ENCODE results near the gene ZNF407.

The ZNF407 gene

DNA sequence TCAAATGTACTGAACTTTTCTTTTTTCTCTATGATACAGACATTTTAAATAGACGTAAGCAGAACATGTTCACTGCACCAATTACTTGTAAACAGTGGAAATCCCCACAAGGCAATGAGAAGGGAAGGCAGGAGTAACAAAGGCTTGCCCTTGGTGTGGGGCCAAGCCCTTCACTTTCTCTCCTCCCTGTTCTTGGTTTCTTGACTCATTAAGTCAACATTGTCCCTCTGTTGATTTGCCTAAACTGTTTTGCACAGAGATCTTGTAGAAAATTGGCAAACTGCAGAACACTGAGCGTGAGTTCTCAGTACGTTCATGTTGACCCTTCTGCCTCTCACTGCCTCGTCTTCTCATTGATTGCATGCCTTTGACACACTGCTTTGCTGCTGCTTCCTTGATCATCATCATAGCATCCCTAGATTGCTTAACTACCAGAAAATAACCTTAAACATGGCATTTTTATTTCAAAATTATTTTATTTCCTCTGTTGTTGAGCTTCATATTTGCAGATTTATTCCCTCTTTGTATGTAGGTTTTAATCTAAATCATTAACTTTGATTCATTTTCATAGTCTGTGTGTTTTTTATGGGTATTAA, 353.6 kb downstream of the ZNF407 start:
- H3K27ac ChIP-seq = no peak overlapping the region
- TF ChIP-seq, protein P1, sequence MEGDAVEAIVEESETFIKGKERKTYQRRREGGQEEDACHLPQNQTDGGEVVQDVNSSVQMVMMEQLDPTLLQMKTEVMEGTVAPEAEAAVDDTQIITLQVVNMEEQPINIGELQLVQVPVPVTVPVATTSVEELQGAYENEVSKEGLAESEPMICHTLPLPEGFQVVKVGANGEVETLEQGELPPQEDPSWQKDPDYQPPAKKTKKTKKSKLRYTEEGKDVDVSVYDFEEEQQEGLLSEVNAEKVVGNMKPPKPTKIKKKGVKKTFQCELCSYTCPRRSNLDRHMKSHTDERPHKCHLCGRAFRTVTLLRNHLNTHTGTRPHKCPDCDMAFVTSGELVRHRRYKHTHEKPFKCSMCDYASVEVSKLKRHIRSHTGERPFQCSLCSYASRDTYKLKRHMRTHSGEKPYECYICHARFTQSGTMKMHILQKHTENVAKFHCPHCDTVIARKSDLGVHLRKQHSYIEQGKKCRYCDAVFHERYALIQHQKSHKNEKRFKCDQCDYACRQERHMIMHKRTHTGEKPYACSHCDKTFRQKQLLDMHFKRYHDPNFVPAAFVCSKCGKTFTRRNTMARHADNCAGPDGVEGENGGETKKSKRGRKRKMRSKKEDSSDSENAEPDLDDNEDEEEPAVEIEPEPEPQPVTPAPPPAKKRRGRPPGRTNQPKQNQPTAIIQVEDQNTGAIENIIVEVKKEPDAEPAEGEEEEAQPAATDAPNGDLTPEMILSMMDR (conservative IDR thresholded peaks at IDR 0.05) = no peak

DNA sequence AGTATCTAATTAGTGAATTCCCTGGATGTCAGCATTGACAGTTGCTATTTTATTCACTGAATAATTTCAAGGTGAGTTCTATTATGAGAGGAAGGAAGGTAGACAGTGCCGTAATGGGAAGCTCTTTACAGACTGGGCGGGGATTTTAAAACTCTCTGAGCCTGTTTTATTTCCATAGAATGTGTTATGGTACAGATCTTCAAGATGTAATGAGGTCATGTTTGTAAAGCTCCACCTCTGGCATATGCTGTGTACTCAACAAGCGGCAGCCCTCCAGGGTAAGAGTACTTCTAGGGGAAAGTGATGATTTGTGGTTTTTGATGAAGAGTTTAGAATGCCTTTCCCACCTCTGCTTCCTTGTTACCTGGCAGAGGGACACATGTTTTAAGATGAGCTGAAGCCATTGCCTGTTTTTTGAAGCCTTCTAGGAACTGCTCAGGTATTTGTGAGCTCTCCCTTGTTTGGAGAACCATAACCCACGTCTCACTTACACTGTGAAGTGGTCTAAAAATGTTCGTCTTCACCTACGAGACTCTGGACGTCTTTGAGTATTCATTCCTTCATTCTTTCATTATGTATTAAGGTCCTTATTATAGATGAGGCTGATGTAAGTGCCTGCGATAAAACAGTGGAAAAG, 360.0 kb downstream of the ZNF407 start:
- no peak overlapping the region for H3K27ac ChIP-seq
- TF ChIP-seq, protein P1 (conservative IDR thresholded peaks at IDR 0.05) = no peak

DNA sequence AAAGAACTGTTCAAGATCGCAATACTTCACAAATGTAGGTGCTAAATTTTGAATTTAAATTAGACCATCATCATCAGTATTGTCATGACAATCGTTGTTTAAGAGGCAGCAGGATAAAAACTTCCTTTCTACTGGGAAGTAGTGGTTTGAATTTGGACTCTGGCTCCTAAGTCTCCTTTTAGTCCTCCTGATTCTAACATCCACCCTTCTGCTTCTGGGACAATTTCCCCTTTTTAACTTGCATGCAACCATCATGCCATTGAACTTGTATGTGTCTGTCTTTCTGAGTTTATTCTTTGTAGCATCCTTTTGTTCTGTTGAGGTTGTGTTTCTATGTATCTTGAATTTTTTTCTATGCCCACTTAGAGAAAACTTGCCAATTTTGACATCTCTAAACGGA, 361.5 kb downstream of the ZNF407 start:
- TF ChIP-seq, protein P1 (conservative IDR thresholded peaks at IDR 0.05) = no peak
- no peak overlapping the region for H3K27ac ChIP-seq

DNA sequence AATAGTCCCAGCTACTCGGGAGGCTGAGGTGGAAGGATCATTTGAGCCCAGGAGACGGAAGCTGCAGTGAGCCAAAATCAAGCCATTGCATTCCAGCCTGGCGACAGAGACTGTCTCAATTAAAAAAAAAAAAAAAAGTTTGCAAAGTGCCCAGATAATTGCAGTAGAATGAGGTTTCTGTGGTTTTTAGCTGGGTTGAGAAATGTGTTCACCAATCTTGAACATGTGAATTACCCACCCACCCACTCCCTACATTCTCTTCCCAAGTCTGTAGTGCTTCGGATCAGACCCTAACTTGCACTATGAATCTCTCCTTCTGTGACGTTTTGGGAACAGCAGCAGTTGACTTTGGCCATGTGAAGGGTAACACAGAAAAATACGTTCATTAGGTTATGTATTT, 363.9 kb downstream of the ZNF407 start:
- no peak overlapping the region for H3K27ac ChIP-seq
- TF ChIP-seq, protein P1 (conservative IDR thresholded peaks at IDR 0.05) = no peak

DNA sequence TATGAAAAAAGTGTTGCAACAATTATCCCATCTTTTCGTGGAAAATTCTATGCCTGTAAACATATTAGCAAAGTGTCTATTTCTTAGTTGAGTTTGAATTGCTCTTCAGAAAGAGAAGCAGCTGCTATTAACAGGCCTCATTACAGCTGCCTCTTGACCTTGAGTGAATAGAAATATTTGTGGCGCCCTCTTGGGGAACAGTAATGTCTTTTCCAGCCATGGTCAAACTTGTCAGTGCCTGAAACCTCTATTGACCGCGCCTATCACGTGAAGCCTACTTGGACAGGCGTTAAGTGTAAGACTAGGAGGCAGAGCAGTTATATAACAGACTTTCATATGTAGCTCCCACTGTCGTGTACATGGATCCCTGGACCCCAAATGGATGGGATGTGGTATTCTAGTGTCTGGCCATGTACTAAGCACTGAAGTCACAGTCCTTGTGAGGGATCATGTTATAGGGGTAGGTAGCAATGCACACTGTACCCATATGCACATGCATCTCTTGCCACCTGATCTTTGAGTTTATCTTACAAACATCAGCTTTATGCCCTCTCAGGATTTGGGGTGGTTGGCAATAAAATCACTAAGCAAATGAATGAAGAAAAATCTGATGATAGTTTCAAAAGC, 366.3 kb downstream of the ZNF407 start:
- no peak overlapping the region for H3K27ac ChIP-seq
- TF ChIP-seq, protein P1 (conservative IDR thresholded peaks at IDR 0.05) = peak; percentile 59

DNA sequence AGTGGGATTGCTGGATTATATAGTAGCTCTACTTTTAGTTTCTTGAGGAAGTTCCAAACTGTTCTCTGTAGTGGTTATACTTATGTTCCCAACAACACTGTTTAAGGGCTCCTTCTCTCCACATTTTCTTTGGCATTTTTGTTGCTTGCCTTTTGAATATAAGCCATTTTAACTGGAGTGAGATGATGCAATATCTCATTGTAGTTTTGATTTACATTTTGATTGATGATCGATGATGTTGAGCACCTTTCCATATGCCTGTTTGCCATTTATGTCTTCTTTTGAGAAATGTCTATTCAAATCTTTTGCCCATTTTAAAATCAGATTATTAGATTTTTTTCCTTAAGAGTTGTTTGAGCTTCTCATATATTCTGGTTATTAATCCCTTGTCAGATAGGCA, 368.0 kb downstream of the ZNF407 start:
- H3K27ac ChIP-seq = no peak overlapping the region
- TF ChIP-seq, protein P1 (conservative IDR thresholded peaks at IDR 0.05) = no peak

DNA sequence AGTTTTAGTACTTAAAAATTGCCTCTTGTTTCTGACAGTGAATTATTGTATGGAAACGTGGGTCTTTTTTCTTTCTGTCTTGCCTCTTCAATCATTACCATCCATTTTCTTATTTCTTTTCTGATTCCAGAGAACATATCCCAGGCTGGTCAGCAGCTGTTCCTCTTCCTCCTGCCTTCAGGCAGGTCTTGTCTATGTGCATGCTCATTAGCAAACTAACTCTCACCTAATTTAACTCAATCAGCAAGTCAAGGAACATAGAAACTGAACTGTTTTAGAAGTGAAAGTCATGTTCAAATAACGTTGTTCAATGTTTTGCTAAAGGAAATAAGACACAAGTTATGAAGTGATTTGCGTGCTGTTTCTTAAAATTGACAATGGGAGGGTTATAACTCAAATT, 369.8 kb downstream of the ZNF407 start:
- H3K27ac ChIP-seq = no peak overlapping the region
- TF ChIP-seq, protein P1 (conservative IDR thresholded peaks at IDR 0.05) = no peak
